Mucosa of rectum (tissue), 2 donors: ENCODE data around the gene LRRC10B.
"Not testable (repeated sequence)": the region's sequence is repeated elsewhere in the genome, so short reads cannot be mapped to it uniquely, and the experiment has no call there.

Experiments used
- H3K27ac ChIP-seq, 2 donors: one replicate each; pipeline ENCODE4 v1.7.0; 2013; ENCODE audit warnings: inconsistent platforms in 2 of 2, low read depth in 2 of 2, low read length in 2 of 2
- H3K27me3 ChIP-seq, 2 donors: one replicate each; pipeline ENCODE4 v1.7.0; 2013; ENCODE audit warnings: low read length in 2 of 2; ENCODE audit not compliant: control insufficient read depth in 2 of 2, insufficient read depth in 2 of 2
- H3K36me3 ChIP-seq, 2 donors: one replicate each; pipeline ENCODE4 v1.7.0; 2013; ENCODE audit warnings: low read length in 2 of 2; ENCODE audit not compliant: control insufficient read depth in 2 of 2, insufficient read depth in 2 of 2
- H3K4me1 ChIP-seq, 2 donors: one replicate each; pipeline ENCODE4 v1.7.0; 2013; ENCODE audit warnings: low read length in 2 of 2, mild to moderate bottlenecking in 1 of 2; ENCODE audit not compliant: control insufficient read depth in 2 of 2, insufficient read depth in 2 of 2
- H3K4me3 ChIP-seq, 2 donors: one replicate each; pipeline ENCODE4 v1.7.0; 2013; ENCODE audit warnings: low read length in 2 of 2
- H3K9ac ChIP-seq, 2 donors: one replicate each; pipeline ENCODE4 v1.7.0; 2013; ENCODE audit warnings: low read length in 2 of 2, low read depth in 1 of 2, mild to moderate bottlenecking in 1 of 2
- H3K9me3 ChIP-seq, 2 donors: one replicate each; pipeline ENCODE4 v1.7.0; 2013; ENCODE audit warnings: low read length in 2 of 2; ENCODE audit not compliant: control insufficient read depth in 2 of 2
- donor health status: healthy.
- donor health status: Normal muscosa, but diverticular disease.

LRRC10B gene

GRCh38 chr11:61476371-61476770 is 32.2 kb upstream of the LRRC10B start:
- no peaks in the 10 kb centered on the region for H3K27me3 ChIP-seq
- no peaks in the 10 kb centered on the region for H3K36me3 ChIP-seq
- no peak overlapping the region for H3K4me3 ChIP-seq
- H3K27ac ChIP-seq = no peak overlapping the region
- no peak overlapping the region for H3K9ac ChIP-seq
- H3K4me1 ChIP-seq = peaks cover 0 to 13% of the 10 kb centered on the region in 2 donors
- no peaks in the 10 kb centered on the region for H3K9me3 ChIP-seq

- Histone ChIP-seq H3K27me3 (no peaks in the 10 kb centered on the region), H3K9me3 (no peaks in the 10 kb centered on the region), H3K9ac (no peak overlapping the region), H3K27ac (no peak overlapping the region), H3K4me1 (peaks cover 0 to 13% of the 10 kb centered on the region in 2 donors), H3K36me3 (no peaks in the 10 kb centered on the region), H3K4me3 (no peak overlapping the region)
These were observed 31.4 kb upstream of the LRRC10B start for GRCh38 chr11:61477126-61477525.

- no peak overlapping the region for H3K9ac ChIP-seq
- H3K9me3 ChIP-seq = no peaks in the 10 kb centered on the region
- H3K4me3 ChIP-seq = no peak overlapping the region
- H3K27ac ChIP-seq = no peak overlapping the region
- no peaks in the 10 kb centered on the region for H3K27me3 ChIP-seq
- no peaks in the 10 kb centered on the region for H3K36me3 ChIP-seq
- H3K4me1 ChIP-seq = peaks cover 0 to 13% of the 10 kb centered on the region in 2 donors
These were observed 30.8 kb upstream of the LRRC10B start for GRCh38 chr11:61477727-61478148.

DNA sequence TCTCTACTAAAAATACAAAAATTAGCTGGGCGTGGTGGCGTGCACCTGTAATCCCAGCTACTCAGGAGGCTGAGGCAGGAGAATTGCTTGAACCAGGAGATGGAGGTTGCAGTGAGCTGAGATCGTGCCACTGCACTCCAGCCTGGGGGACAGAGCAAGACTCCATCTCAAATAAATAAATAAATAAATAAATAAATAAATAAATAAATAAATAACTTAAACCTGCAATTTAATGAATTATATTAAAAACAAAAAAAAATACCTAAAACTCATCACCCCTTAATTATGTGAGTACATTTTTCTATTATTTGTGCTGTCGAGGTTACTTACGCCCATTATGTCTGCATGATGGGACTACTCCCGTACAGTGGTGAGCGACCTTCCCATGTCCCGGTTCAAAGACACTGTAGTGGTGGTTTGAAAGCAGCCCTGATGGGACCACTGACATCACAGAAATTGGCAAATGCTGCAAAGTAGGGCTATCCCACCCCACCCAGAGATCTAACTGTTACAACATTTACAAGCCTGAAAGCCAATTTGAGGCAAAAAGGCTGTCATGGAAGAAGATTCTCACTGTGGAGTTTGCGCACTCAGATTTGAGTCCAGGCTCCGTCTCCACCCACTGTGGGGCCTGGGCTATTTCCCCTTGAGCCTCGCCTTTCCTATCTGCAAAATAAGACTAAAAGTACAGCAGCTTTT is 29.0 kb upstream of the LRRC10B start:
- peaks cover 0 to 13% of the 10 kb centered on the region in 2 donors for H3K4me1 ChIP-seq
- H3K36me3 ChIP-seq, H3K4me3 ChIP-seq, H3K9me3 ChIP-seq, H3K27me3 ChIP-seq, H3K27ac ChIP-seq, H3K9ac ChIP-seq: not testable (repeated sequence)

GRCh38 chr11:61480261-61480993 is 28.1 kb upstream of the LRRC10B start:
- Histone ChIP-seq H3K4me3 (no peak overlapping the region), H3K36me3 (no peaks in the 10 kb centered on the region), H3K27ac (no peak overlapping the region), H3K9ac (no peak overlapping the region), H3K27me3 (no peaks in the 10 kb centered on the region), H3K4me1 (peaks cover 0 to 13% of the 10 kb centered on the region in 2 donors), H3K9me3 (no peaks in the 10 kb centered on the region)

- peaks cover 0 to 13% of the 10 kb centered on the region in 2 donors for H3K4me1 ChIP-seq
- H3K9ac ChIP-seq = no peak overlapping the region
- H3K9me3 ChIP-seq = no peaks in the 10 kb centered on the region
- no peaks in the 10 kb centered on the region for H3K27me3 ChIP-seq
- no peaks in the 10 kb centered on the region for H3K36me3 ChIP-seq
- H3K27ac ChIP-seq = no peak overlapping the region
- H3K4me3 ChIP-seq = no peak overlapping the region
These were observed 27.6 kb upstream of the LRRC10B start for GRCh38 chr11:61480994-61481335.

DNA sequence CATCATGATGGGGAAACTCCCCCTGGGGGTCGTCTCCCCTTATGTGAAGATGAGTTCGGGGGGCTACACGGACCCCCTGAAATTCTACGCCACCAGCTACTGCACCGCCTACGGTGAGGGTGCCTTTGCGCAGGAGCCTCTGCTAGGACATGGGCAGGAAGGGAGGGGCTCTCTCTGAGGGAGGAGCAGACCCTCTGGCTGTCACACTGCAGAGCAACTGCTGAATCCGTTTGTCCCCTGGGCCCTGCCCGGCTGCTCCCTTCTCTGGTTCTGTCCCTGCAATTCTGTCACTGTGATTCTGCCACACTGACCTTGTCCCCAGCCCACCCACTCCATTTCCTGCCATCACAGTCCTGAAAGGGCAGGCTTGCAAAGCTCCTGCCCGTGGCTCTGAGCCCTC is 26.7 kb upstream of the LRRC10B start:
- Histone ChIP-seq H3K27ac (no peak overlapping the region), H3K36me3 (no peaks in the 10 kb centered on the region), H3K9ac (no peak overlapping the region), H3K27me3 (no peaks in the 10 kb centered on the region), H3K4me1 (peaks cover 0 to 13% of the 10 kb centered on the region in 2 donors), H3K4me3 (no peak overlapping the region), H3K9me3 (no peaks in the 10 kb centered on the region)

DNA sequence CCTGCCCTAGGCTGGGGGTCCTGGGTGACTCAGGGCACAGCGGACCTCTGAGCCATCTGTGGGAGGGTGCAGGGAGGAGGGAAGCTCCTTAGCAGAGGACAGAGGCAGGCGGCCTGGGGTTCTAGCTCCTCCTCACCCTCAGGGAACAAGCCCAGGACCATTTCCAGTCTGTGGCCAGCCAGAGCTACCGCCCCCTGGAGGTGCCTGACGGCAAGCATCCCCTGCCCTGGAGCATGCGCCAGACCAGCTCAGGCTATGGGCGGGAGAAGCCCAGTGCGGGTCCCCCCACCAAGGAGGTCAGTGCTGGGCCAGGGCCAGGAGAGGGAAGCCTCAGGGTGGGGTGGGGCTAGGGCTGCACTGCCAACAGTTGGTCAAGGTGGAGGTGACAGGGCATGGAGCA is 26.0 kb upstream of the LRRC10B start:
- H3K27ac ChIP-seq = no peak overlapping the region
- no peaks in the 10 kb centered on the region for H3K27me3 ChIP-seq

GRCh38 chr11:61484541-61484940 is 24.0 kb upstream of the LRRC10B start:
- Histone ChIP-seq H3K27ac (no peak overlapping the region), H3K9ac (no peak overlapping the region), H3K4me3 (no peak overlapping the region), H3K36me3 (no peaks in the 10 kb centered on the region), H3K9me3 (no peaks in the 10 kb centered on the region), H3K27me3 (no peaks in the 10 kb centered on the region), H3K4me1 (peaks cover 9 to 17% of the 10 kb centered on the region in 2 donors)

More for the DNA sequence above, 26.0 kb upstream of the LRRC10B start:
- Histone ChIP-seq H3K9ac (no peak overlapping the region), H3K4me1 (peaks cover 0 to 7% of the 10 kb centered on the region in 2 donors), H3K9me3 (no peaks in the 10 kb centered on the region), H3K36me3 (no peaks in the 10 kb centered on the region), H3K4me3 (no peak overlapping the region)

GRCh38 chr11:61485080-61485479 is 23.5 kb upstream of the LRRC10B start:
- Histone ChIP-seq H3K4me1 (peaks cover 10 to 23% of the 10 kb centered on the region in 2 donors), H3K27ac (no peak overlapping the region), H3K27me3 (no peaks in the 10 kb centered on the region), H3K9ac (no peak overlapping the region), H3K9me3 (no peaks in the 10 kb centered on the region), H3K4me3 (no peak overlapping the region), H3K36me3 (no peaks in the 10 kb centered on the region)
